ENCODE data around the gene KRTAP5-6. TPM values are rescaled to one million over a fixed set of nuclear protein-coding genes. Genes with fewer than 3 reads are reported as not detected.
"Not testable (repeated sequence)": the region's sequence is repeated elsewhere in the genome, so short reads cannot be mapped to it uniquely, and the experiment has no call there.

KRTAP5-6 gene
- total RNA-seq, 1 experiment from 2014 or later: not detected

- H4K20me1 ChIP-seq (ENCODE audit: low read length): no peaks in the 10 kb centered on the region
- intact Hi-C loops (cut with micrococcal nuclease): no loop called here
- no peaks in the 10 kb centered on the region for H3K36me3 ChIP-seq (ENCODE audit: low read depth, low read length)
- no peaks in the 10 kb centered on the region for H3K79me2 ChIP-seq (ENCODE audit: low read length)
- no peak overlapping the region for H3K4me2 ChIP-seq (ENCODE audit: low read length)
- H3K4me3 ChIP-seq (ENCODE audit: low read length): no peak overlapping the region
- TF ChIP-seq EZH2 (IDR thresholded peaks at IDR 0.05; ENCODE audit: low read length, unreplicated experiment): no peak
- TF ChIP-seq, protein P1, sequence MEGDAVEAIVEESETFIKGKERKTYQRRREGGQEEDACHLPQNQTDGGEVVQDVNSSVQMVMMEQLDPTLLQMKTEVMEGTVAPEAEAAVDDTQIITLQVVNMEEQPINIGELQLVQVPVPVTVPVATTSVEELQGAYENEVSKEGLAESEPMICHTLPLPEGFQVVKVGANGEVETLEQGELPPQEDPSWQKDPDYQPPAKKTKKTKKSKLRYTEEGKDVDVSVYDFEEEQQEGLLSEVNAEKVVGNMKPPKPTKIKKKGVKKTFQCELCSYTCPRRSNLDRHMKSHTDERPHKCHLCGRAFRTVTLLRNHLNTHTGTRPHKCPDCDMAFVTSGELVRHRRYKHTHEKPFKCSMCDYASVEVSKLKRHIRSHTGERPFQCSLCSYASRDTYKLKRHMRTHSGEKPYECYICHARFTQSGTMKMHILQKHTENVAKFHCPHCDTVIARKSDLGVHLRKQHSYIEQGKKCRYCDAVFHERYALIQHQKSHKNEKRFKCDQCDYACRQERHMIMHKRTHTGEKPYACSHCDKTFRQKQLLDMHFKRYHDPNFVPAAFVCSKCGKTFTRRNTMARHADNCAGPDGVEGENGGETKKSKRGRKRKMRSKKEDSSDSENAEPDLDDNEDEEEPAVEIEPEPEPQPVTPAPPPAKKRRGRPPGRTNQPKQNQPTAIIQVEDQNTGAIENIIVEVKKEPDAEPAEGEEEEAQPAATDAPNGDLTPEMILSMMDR (conservative IDR thresholded peaks at IDR 0.05; ENCODE audit: low read depth, low read length): no peak
- TF ChIP-seq EZH2phosphoT487 (IDR thresholded peaks at IDR 0.05; ENCODE audit: borderline replicate concordance, low read length): no peak
- no peaks in the 10 kb centered on the region for H3K9me3 ChIP-seq (ENCODE audit: low read length)
- no peaks in the 10 kb centered on the region for H3F3A ChIP-seq (ENCODE audit: low read length, unreplicated experiment)
- no peaks in the 10 kb centered on the region for H3K9me2 ChIP-seq (replicated peaks; ENCODE audit: low read length)
- no peaks in the 10 kb centered on the region for H3K4me1 ChIP-seq (ENCODE audit: insufficient read depth, low read length)
- no peak overlapping the region for H3K9ac ChIP-seq (ENCODE audit: low read length)
- no peak overlapping the region for H3K27ac ChIP-seq (ENCODE audit: low read length)
- H3K27me3 ChIP-seq (ENCODE audit: low read length): peaks cover 47% of the 10 kb centered on the region
- no TSS peak for BruUV-seq (replicated peaks)
- no peak for DNase-seq
- ChIA-PET POLR2A (ENCODE audit: unreplicated experiment) (no interaction called here), CTCF (no interaction called here)
- H2AFZ ChIP-seq (ENCODE audit: low read length): no peak overlapping the region
- no peak for ATAC-seq
These were observed 28.0 kb upstream of the KRTAP5-6 start for GRCh38 chr11:1668911-1669473.

DNA sequence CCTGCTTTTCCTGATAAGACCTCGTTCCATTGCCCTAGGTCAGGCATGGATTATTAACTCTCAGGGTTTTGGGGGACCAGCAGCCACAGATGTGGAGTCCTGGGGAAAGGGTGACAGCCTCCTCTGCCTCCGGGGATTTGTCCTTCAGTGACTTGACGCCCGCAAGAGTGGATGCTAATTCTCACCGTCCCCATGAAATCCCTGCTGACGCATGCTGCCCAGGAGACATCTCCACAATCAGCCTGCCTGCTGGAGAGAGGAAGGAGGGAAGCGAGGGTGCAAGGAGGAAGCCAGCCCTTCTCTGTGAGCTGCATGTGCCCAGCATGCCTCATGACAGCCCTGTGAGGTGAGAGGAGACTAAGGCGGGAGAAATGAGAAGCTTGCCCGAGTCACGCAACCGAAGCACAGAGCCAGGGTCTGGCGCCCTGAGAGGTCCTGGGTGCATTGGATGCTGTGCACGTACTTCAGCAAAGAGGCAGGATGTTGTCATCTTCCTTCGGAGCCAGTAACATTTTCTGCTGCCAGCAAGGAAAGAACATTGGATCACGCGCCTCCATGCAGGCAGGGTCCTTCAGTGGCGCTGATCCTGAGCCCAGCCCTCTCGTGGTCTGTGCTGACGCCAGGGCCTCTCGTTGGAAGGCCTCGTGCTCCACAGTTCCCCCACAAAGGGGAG lies 27.3 kb upstream of the KRTAP5-6 start:
- H3K27me3 ChIP-seq (ENCODE audit: low read length): peaks cover 53% of the 10 kb centered on the region
- no peak overlapping the region for H3K4me3 ChIP-seq (ENCODE audit: low read length)
- intact Hi-C loops (cut with micrococcal nuclease): no loop called here
- no TSS peak for BruUV-seq (replicated peaks)
- H3K9ac ChIP-seq (ENCODE audit: low read length): no peak overlapping the region
- H3K9me2 ChIP-seq (replicated peaks; ENCODE audit: low read length): no peaks in the 10 kb centered on the region
- H3F3A ChIP-seq (ENCODE audit: low read length, unreplicated experiment): no peaks in the 10 kb centered on the region
- H3K9me3 ChIP-seq (ENCODE audit: low read length): no peaks in the 10 kb centered on the region
- DNase-seq (no peak), ATAC-seq (no peak)
- CTCF ChIA-PET: no interaction called here
- no peak overlapping the region for H3K4me2 ChIP-seq (ENCODE audit: low read length)
- no peak overlapping the region for H3K27ac ChIP-seq (ENCODE audit: low read length)
- no peaks in the 10 kb centered on the region for H3K79me2 ChIP-seq (ENCODE audit: low read length)
- TF ChIP-seq EZH2 (IDR thresholded peaks at IDR 0.05; ENCODE audit: low read length, unreplicated experiment) (no peak), EZH2phosphoT487 (IDR thresholded peaks at IDR 0.05; ENCODE audit: borderline replicate concordance, low read length) (no peak)
- TF ChIP-seq, protein P1 (conservative IDR thresholded peaks at IDR 0.05; ENCODE audit: low read depth, low read length): no peak
- no peak overlapping the region for H2AFZ ChIP-seq (ENCODE audit: low read length)
- H3K4me1 ChIP-seq (ENCODE audit: insufficient read depth, low read length): no peaks in the 10 kb centered on the region
- POLR2A ChIA-PET (ENCODE audit: unreplicated experiment): no interaction called here
- no peaks in the 10 kb centered on the region for H4K20me1 ChIP-seq (ENCODE audit: low read length)
- H3K36me3 ChIP-seq (ENCODE audit: low read depth, low read length): no peaks in the 10 kb centered on the region

GRCh38 chr11:1670457-1670856 lies 26.5 kb upstream of the KRTAP5-6 start:
- H3K9me3 ChIP-seq (ENCODE audit: low read length); H3K4me2 ChIP-seq (ENCODE audit: low read length); BruUV-seq (replicated peaks); H3K36me3 ChIP-seq (ENCODE audit: low read depth, low read length); H2AFZ ChIP-seq (ENCODE audit: low read length); H3K79me2 ChIP-seq (ENCODE audit: low read length); H3K4me1 ChIP-seq (ENCODE audit: insufficient read depth, low read length); H3K9me2 ChIP-seq (replicated peaks; ENCODE audit: low read length); intact Hi-C loops (cut with micrococcal nuclease); H4K20me1 ChIP-seq (ENCODE audit: low read length); DNase-seq; ATAC-seq; H3K9ac ChIP-seq (ENCODE audit: low read length); H3F3A ChIP-seq (ENCODE audit: low read length, unreplicated experiment); CTCF ChIA-PET; H3K27ac ChIP-seq (ENCODE audit: low read length); POLR2A ChIA-PET (ENCODE audit: unreplicated experiment); H3K4me3 ChIP-seq (ENCODE audit: low read length): not testable (repeated sequence)
- H3K27me3 ChIP-seq (ENCODE audit: low read length): peaks cover 61% of the 10 kb centered on the region

Measured in PC-3 (cell line).